ENCODE results near the gene NOL11.
"Not testable (repeated sequence)": the region's sequence is repeated elsewhere in the genome, so short reads cannot be mapped to it uniquely, and the experiment has no call there.

The NOL11 gene

DNA sequence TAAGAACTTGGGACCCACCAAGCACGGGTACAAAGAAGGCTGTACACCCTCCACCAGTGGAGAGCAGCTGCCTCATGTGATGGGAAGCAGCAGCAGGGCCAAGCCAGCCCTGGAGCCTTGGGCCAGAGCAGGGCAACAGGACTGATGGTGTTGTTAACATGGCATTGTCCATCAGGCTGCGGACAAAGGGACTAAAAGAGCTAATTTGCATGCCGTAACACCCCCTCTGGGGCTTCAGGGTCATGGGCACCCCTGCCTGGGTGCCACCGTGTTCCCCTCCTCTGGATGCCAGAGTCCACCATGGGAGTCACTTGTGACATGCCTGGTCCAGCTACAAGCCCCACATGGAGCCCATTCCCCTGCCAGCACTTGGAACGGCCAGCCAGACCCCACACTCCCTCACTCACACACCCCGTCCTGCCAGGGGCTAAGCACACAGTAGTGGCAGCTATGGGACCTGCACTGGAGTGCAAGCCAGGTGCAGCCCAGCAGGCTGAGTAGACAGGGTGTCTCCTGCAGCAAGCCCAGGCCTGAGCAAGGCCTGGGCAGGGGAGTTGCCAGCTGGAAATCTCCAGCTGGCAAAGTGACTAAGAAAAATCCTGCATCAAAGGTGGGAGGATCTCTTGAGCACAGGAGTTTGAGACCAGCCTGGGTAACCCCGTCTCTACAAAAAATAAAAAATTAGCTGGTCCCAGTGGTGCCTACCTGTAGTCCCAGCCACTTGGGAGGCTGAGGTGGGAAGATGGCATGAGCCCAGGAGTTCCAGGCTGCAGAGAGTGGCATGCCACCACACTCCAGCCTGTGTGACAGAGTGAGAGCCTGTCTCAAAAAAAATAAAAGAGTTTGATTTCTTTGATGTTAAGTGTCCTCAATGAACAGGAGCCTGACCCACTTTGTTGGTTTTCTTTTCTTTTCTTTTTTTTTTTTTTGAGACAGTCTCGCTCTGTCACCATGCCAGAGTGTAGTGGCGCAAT, 33.7 kb downstream of the NOL11 start:
- H3K4me3 ChIP-seq = no peak overlapping the region
- peak overlapping the region in 1 of 21 experiments; percentile 15 for H3K27ac ChIP-seq

- not testable (repeated sequence) for H3K4me3 ChIP-seq, H3K27ac ChIP-seq
Measured at GRCh38 chr17:67752160-67752559, 34.4 kb downstream of the NOL11 start.

DNA sequence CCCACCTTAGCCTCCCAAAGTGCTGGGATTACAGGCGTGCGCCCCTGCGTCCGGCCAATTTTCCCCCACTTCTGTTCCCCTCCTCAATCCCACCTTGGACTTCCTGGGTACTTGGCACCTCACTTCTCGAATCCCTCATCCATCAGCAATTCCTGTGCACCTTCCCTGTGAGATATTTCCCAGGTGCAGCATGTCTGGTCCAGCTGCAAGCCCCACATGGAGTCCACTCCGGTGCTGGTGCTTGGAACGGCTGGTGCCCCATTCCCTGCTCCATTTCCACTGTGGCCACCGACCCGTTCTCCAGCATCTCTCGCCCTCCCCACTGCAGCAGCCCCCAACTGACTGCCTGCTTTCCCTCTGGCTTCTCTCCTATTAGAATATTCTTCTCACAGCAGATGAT, 35.3 kb downstream of the NOL11 start:
- Histone ChIP-seq H3K27ac (no peak overlapping the region), H3K4me3 (no peak overlapping the region)

DNA sequence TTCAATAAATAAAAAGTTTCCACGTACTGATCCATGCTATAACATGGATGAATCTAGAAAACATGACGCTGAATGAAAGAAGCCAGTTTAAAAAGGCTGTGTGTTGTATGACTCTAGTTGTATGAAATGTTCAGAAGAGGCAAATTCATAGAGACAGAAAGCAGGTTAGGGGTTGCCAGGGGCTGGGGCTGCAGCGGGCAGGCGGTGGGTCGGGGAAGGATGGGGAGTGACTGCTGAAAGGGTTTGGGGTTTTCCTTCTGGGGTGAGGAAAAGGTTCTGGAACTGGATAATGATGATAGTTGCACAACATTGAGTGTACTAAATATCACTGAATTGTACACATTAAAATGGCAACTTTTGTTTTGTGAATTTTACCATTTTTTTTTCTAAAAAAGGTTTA, 36.3 kb downstream of the NOL11 start:
- no peak overlapping the region for H3K27ac ChIP-seq
- no peak overlapping the region for H3K4me3 ChIP-seq

- H3K27ac ChIP-seq, H3K4me3 ChIP-seq: not testable (repeated sequence)
Measured at GRCh38 chr17:67754686-67755085, 37.0 kb downstream of the NOL11 start.

DNA sequence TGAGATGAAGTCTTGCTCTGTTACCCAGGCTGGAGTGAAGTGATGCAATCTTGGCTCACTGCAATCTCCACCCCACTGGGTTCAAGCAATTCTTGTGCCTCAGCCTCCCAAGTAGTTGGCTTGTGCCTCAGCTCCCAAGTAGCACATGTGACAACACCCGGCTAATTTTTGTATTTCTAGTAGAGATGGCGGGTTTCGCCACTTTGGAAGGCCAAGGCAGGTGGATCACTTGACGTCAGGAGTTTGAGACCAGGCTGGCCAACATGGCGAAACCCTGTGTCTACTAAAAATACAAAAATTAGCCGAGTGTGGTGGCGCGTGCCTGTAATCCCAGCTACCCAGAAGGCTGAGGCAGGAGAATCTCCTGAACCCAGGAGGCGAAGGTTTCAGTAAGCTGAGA, 39.0 kb downstream of the NOL11 start:
- not testable (repeated sequence) for H3K4me3 ChIP-seq

DNA sequence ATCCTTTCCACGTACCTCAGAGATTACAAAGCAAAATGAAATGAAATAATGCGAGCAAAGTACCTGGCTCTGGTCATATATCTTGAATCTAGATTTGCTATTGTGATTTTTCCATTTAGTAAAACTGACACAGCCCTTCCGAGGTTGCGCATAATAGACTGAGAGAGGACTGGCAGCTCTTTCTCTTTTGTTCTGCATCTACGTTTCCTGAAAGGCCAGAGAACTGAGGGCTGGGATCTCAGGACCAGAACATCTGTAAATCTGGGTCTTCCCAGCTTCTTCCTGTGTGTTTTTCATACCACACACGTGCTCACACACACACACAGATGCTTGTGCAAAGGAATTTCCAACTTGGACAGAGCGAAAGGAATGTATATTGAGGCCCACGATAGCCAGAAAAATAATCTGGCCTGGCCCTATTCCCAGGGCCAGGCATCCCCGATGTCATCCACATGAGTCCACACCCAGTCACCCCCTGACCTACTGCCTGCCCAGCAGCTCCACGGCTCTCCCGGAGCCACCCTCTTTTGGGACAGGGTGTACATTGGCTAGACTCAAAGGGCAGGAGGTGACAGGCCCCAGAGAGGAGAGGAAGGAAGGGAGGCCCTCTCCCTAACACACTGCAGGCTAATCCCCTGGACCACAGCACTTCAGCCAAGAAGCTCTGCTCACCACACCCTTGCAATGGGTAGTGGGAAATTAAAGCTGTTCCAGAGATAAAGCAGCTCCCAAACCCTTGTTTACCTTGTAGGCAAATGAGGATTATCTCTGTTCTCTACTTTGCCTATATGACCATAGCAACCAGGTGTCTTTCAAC, 41.8 kb downstream of the NOL11 start:
- no peak overlapping the region for H3K4me3 ChIP-seq
- H3K27ac ChIP-seq = no peak overlapping the region

More for the DNA sequence above, 39.0 kb downstream of the NOL11 start:
- H3K27ac ChIP-seq = not testable (repeated sequence)

GRCh38 chr17:67765623-67766022, 47.9 kb downstream of the NOL11 start:
- H3K27ac ChIP-seq = no peak overlapping the region
- no peak overlapping the region for H3K4me3 ChIP-seq

- no peak overlapping the region for H3K27ac ChIP-seq
- H3K4me3 ChIP-seq = no peak overlapping the region
Measured at GRCh38 chr17:67769231-67769630, 51.5 kb downstream of the NOL11 start.

GRCh38 chr17:67770539-67770938, 52.8 kb downstream of the NOL11 start:
- H3K27ac ChIP-seq = no peak overlapping the region
- no peak overlapping the region for H3K4me3 ChIP-seq

- no peak overlapping the region for H3K4me3 ChIP-seq
- H3K27ac ChIP-seq = no peak overlapping the region
Measured at GRCh38 chr17:67772679-67773078, 54.9 kb downstream of the NOL11 start.

DNA sequence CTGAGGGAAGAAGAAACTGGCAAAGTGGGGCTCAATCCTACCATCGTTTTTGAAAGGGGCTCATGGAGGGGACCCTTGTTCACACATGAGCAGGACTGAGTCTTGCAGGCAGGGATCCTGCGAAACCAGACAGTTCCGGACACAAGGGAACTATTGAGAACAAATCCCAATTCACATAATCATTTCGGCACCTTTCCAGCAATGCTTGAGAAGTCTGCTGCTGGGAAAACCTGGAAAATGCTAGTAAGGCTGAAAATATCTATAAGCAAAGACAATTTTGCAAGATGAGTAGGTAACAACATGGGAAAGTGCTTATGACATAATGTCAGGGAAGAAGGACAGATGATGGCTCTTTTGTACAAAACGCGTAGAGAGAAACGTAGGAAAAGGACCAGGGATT, 55.5 kb downstream of the NOL11 start:
- Histone ChIP-seq H3K4me3 (no peak overlapping the region), H3K27ac (no peak overlapping the region)

GRCh38 chr17:67779098-67779672, 61.4 kb downstream of the NOL11 start:
- Histone ChIP-seq H3K27ac (no peak overlapping the region), H3K4me3 (no peak overlapping the region)

DNA sequence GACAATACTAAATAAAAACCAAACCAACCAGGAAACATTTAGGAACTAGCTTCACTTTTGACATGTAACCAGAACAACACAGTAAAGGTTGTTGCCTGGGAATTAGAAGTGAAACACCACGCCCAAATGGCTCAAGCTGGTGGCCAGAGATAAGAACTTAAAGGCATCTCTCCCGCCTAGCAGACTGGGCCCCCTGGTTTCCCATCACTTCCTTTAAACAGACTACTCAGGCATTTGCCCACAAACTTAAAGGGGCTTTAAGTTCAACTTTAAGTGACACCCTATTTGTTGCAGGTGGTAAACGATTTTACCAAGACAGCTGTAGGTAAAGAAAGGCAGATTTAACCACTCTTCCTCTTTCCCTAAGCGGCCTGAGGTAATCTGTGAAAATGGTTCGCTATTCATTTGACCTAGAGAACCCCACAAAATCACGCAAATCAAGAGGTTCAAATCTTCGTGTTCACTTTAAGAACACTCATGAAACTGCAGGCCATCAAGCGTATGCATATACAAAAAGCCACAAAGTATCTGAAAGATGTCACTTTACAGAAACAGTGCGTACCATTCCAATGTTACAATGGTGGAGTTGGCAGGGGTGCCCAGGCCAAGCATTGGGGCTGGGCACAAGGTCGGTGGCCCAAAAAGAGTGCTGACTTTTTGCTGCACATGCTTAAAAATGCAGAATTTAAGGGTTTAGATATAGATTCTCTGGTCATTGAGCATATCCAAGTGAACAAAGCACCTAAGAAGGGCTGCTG, 66.8 kb downstream of the NOL11 start:
- no peak overlapping the region for H3K4me3 ChIP-seq

GRCh38 chr17:67785122-67785477, 67.4 kb downstream of the NOL11 start:
- H3K27ac ChIP-seq = no peak overlapping the region
- no peak overlapping the region for H3K4me3 ChIP-seq

More for the DNA sequence above, 66.8 kb downstream of the NOL11 start:
- no peak overlapping the region for H3K27ac ChIP-seq

- Histone ChIP-seq H3K4me3 (no peak overlapping the region), H3K27ac (no peak overlapping the region)
Measured at GRCh38 chr17:67785504-67785903, 67.8 kb downstream of the NOL11 start.

Measured in skin epidermis (tissue), 12 donors.